A172 (cell line): ENCODE results near the gene CDHR4. TPM values are rescaled to one million over a fixed set of nuclear protein-coding genes. Genes with fewer than 3 reads are reported as not detected.
A peak's percentile ranks its signal among the peaks of the same experiment; 100 is the strongest.
"Not testable (repeated sequence)": the region's sequence is repeated elsewhere in the genome, so short reads cannot be mapped to it uniquely, and the experiment has no call there.

Experiments used
- DNase-seq: peaks from one replicate; pipeline ENCODE4 v3.0.0-alpha.2; 2015; ENCODE audit warnings: low spot score
- total RNA-seq: library from RNA; depleted of rRNA; stranded (reverse); fragments of >200 nt; shearing (Covaris generic); gene quantifications from 2 replicates; pipeline ENCODE4 v1.2.3, GENCODE V29; 2014

CDHR4 gene
- total RNA-seq, 1 experiment from 2014 or later: not detected

DNA sequence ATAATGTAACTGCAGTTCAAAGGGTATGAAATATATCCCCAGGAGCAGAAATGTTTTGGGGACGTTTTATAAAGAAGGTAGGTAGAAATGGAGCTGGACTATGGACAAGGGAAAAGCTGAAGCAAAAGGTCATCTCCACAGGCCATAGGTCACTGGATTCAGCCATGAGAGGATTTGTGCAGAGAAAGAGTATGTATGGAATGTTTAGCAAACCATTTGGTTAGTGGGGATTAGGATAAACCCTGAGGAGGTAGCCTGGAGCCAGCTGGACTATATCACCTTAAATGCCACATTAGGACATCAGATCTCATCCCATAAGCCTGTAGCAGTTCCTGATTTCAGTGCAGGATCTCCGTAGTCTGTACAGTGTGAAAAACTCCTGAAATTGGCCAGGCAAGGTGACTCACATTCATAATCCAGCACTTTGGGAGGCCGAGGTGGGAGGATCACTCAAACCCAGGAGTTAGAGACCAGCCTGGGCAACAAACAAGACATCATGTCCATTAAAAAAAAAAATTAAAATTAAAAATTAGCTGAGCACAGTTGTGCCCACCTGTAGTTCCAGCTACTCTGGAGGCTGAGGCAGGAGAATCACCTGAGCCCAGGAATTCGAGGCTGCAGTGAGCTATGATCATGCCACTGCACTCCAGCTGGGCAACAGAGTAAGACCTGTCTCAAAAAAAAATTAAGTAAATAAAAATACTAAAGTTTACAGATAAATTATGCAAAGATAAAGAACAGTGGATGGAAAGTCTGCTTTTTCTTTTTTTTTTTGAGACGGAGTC, 18.1 kb downstream of the CDHR4 start:
- DNase-seq: no peak

- DNase-seq: not testable (repeated sequence)
Measured at GRCh38 chr3:49780975-49781365, 18.7 kb downstream of the CDHR4 start.

DNA sequence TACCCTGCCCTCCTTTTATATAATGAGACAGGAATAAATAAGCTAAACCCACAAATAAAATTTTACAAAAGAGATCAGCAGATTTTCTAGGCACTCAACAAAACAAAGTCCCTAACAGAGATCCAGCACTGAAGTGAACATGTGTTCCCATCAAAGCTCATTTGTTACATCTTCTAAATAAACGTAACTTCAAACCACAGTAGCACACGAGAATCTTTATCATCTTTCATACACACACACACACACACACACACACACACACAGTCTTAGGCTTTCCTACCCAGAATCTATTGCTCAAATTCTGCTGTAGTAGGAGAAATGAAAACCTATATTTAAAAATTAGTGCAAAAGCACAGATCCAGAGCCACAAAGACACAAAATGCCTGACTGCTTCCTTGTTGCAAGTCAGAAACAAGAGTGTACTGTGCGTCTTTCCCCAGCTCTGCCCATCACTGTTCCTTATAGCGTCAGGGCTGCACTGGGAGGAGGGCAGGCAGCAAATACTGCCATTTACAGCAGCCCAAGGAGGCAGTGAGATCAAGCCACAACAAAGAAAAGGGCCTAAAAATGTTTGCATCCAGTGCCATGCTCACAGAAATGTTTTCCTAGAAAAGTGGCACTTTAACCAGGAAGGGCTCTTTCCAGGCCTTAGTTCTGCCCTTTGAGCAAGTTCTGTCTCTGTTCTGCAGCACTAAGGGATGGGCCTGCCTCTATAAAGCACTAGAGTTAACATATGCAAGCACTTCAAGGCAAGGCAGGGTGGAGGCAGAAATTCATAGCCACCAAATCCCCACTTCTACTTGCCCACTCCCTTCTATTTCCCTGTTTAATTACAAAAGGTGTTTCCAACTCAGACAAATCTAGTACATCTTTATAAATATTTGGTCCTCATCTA, 19.3 kb downstream of the CDHR4 start:
- no peak for DNase-seq

DNA sequence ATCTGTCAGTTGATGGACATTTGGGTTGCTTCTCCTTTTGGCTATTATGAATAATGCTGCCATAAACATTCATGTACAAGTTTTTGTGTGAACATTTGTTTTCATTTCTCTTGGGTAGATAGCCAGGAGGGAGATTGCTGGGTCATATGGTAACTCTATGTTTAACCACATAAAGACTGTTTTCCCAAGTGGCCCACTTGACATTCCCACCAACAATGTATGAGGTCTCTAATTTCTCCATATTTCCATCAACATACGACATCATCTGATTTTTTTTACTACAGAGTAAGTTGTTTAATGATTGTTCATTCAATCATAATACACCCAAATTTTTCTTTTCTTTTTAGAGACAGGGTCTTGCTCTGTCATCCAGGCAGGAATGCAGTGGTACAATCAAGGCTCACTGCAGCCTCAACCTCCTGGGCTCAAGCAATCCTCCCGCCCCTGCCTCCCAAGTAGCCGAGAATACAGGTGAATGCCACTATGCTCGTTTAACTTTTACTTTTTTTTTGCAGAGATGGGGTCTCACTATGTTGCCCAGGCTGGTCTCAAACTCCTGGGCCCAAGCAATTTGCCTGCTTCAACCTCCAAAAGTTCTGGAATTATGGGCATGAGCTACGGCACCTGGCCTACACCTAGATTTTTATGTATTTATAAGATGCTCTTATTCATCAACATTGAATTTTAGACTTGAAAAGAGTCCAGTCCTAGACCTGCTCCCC, 20.2 kb downstream of the CDHR4 start:
- DNase-seq: no peak

GRCh38 chr3:49776101-49776500, 23.6 kb downstream of the CDHR4 start:
- not testable (repeated sequence) for DNase-seq

- no peak for DNase-seq
Measured at GRCh38 chr3:49775538-49775937, 24.1 kb downstream of the CDHR4 start.

- DNase-seq: no peak
Measured at GRCh38 chr3:49772703-49773102, 27.0 kb downstream of the CDHR4 start.

- no peak for DNase-seq
Measured at GRCh38 chr3:49771340-49771938, 28.2 kb downstream of the CDHR4 start.

GRCh38 chr3:49769926-49770325, 29.7 kb downstream of the CDHR4 start:
- no peak for DNase-seq

DNA sequence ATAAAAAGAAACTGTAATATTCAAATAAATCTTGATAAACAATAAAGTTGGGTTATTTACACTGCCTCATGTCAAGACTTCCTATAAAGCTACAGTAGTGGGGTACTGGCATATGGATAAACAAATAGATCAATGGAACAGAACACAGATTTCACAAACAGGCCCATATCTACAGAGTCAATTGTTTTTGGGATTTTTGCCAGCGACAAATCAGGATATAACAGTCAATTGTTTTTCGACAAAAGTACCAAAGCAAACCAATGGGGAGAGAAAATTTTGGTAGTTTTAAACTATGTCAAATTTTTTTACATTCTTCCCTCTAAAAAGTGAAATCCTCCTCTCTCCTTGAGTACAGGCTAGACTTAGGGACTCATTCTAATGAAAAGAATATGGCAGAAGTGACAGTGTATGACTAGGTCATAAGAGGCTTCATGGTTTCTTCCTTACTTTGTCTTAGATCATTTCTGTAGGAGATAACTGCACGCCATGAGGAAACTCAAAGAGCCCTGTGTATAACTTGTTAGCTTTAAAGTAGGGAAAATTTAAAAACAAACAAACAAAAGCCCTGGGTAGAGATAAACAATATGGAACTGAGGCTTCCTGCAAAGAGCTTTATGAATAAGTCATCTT, 30.3 kb downstream of the CDHR4 start:
- DNase-seq: no peak

DNA sequence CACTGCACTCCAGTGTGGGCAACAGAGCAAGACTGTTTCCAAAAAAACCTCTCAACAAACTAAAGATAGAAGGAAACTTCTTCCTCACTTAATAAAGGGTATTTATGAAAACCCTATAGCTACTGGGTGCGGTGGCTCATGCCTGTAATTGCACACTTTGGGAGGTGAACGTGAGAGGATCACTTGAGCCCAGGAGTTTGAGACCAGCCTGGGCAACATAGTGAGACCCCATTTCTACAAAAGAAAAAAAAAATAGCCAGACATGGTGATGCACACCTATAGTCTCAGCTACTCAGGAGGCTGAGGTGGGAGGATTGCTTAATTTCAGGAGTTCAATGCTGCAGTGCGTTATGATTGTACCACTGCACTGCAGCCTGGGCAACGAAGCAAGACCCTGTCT, 35.7 kb downstream of the CDHR4 start:
- no peak for DNase-seq

GRCh38 chr3:49761661-49762060, 38.0 kb downstream of the CDHR4 start:
- no peak for DNase-seq

DNA sequence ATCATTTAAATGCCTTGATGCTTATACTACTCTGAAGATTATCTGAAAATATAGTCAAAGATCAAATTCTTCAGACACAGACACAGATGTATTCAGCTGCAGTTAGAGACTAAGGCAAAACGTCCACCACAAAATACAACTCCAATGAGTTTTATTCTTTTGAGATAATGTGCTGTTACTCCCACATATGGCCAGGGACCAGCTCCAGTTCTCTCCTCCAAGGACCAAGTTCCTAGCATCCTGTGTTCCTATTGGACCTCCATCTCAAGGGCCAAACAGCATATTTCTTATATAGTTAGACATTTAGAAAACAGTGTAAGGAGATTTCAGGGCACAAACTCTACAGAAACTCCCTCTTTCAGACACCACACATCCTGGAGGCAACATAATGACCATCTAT, 40.4 kb downstream of the CDHR4 start:
- DNase-seq: no peak

- no peak for DNase-seq
Measured at GRCh38 chr3:49757197-49757596, 42.5 kb downstream of the CDHR4 start.

- DNase-seq: no peak
Measured at GRCh38 chr3:49756036-49756435, 43.6 kb downstream of the CDHR4 start.

GRCh38 chr3:49754536-49754935, 45.1 kb downstream of the CDHR4 start:
- DNase-seq: no peak

DNA sequence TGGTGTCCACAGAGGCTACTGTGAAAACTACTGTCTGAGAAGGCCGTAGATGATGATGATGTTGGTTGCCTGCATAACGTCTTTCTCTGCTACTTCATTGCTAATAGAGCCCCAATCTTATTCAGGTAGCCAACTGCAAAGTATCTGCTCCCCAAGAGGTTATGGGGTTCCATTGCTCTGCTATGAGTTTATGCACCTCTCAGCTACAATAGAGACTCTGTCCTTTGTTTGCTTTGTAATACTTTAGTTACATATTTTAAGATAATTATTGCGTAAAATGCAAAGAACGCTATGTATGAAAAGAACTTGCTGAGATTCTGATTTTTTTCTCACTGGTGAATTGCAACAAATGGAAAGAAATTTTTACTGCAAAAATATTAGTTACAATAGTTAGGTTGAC, 48.2 kb downstream of the CDHR4 start:
- no peak for DNase-seq

DNA sequence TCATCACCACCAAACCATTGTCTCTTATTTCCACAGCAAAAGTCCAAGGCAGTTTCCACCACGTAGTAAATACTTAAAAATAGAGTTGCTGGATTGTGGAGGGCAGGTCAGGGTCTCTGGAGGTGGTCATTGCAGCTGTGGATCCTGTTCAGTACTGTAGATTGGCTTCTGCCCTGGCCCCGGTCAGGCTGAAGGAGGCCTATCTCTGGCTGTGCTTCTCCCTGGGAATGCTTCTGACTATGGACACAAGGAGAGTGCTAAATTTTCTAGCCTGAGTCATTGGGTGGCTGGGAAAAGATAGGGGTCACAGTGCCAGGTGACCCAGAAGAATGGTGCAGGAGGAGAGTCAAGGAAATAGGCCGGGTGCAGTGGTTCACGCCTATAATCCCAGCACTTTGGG, 49.6 kb downstream of the CDHR4 start:
- no peak for DNase-seq

DNA sequence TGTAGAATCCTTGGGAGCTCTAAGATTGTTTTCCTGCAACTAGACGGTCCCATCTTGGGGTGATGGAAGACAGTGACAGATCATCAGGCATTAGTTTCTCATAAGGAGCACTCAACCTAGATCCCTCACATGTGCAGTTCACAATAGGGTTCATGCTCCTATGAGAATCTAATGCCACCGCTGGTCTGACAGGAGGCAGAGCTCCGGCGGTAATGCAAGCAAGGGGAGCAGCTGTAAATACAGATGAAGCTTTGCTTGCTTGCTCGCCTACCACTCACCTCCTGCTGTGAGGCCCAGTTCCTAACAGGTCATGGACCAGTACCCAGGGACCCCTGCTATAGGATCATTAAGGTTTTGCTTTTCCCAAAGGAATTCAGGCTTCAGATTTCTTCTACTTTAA, 50.8 kb downstream of the CDHR4 start:
- DNase-seq: not testable (repeated sequence)

- DNase-seq: peak; percentile 45
Measured at GRCh38 chr3:49747792-49748480, 51.7 kb downstream of the CDHR4 start.

GRCh38 chr3:49745986-49746385, 53.7 kb downstream of the CDHR4 start:
- DNase-seq: peak; percentile 65
